SK-N-SH treated with all-trans-retinoic acid at 6 μM for 48 hours (cell line): ENCODE results near the gene FAM120AOS.

Experiments
- ARNTL ChIP-seq: fragments of 450-650 bp; formaldehyde crosslinking; IDR thresholded peaks from 2 replicates; pipeline ENCODE4 v1.5.0; 2020; ENCODE audit warnings: low read depth, mild to moderate bottlenecking, moderate library complexity, borderline replicate concordance
- RARB ChIP-seq: fragments of 250-450 bp; sonication (Bioruptor Pico); IDR thresholded peaks from 2 replicates; pipeline ENCODE4 v1.8.0; 2021; ENCODE audit warnings: mild to moderate bottlenecking, moderate library complexity
- ZC3H10 ChIP-seq: fragments of 250-450 bp; sonication (Bioruptor Pico); IDR thresholded peaks from 2 replicates; pipeline ENCODE4 v1.5.1; 2021; ENCODE audit warnings: mild to moderate bottlenecking, moderate library complexity

GRCh38 chr9:93467062-93467416, 13.7 kb upstream of the FAM120AOS start:
- TF ChIP-seq ARNTL (CRISPR knock-in tag) (no peak), ZC3H10 (no peak), RARB (no peak)
